ENCODE measurements around the gene STK38L.

DNA sequence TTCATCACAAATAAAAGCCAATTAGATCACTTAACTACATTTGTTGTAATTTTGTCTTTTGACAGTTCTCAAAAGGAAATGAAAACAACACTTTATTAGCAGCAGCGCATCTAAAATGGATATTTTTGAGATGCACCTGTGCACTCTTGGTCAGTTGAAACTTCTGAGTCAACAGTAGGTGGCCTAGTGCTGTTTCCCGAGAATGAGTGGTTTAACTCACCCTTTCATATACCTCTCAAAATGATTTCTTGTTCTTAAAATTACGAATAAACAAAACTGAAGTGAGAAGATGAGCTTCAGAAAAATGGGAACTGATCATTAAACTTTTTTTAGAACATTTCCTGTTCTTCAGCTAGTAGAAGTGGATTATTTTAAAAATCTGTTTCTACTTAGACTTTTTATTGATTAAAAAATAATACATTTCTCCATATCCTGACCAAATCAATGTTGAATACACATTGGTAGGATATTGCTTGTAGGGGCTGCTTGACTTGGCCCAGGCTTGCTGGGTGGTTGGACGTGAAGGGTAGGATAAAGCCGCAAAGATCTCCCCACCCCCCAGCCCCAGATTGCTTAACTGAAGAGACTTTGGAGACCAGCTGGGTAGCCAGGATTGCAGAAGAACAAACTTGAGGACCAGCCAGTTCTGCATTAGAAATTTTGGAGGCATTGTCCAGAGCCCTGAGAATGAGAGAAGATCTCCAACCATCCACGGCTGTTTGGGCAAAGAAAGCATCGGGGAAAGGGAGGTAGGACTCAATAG, 22.3 kb upstream of the STK38L start:
- TF ChIP-seq, protein P1, sequence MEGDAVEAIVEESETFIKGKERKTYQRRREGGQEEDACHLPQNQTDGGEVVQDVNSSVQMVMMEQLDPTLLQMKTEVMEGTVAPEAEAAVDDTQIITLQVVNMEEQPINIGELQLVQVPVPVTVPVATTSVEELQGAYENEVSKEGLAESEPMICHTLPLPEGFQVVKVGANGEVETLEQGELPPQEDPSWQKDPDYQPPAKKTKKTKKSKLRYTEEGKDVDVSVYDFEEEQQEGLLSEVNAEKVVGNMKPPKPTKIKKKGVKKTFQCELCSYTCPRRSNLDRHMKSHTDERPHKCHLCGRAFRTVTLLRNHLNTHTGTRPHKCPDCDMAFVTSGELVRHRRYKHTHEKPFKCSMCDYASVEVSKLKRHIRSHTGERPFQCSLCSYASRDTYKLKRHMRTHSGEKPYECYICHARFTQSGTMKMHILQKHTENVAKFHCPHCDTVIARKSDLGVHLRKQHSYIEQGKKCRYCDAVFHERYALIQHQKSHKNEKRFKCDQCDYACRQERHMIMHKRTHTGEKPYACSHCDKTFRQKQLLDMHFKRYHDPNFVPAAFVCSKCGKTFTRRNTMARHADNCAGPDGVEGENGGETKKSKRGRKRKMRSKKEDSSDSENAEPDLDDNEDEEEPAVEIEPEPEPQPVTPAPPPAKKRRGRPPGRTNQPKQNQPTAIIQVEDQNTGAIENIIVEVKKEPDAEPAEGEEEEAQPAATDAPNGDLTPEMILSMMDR (IDR thresholded peaks at IDR 0.05), result no peak
- TF ChIP-seq POLR2A (IDR thresholded peaks at IDR 0.05) (no peak), POLR2AphosphoS5 (IDR thresholded peaks at IDR 0.05) (no peak), EP300 (IDR thresholded peaks at IDR 0.05) (no peak)
